ENCODE results near the gene FRG2.
"Not testable (repeated sequence)": the region's sequence is repeated elsewhere in the genome, so short reads cannot be mapped to it uniquely, and the experiment has no call there.

The FRG2 gene

DNA sequence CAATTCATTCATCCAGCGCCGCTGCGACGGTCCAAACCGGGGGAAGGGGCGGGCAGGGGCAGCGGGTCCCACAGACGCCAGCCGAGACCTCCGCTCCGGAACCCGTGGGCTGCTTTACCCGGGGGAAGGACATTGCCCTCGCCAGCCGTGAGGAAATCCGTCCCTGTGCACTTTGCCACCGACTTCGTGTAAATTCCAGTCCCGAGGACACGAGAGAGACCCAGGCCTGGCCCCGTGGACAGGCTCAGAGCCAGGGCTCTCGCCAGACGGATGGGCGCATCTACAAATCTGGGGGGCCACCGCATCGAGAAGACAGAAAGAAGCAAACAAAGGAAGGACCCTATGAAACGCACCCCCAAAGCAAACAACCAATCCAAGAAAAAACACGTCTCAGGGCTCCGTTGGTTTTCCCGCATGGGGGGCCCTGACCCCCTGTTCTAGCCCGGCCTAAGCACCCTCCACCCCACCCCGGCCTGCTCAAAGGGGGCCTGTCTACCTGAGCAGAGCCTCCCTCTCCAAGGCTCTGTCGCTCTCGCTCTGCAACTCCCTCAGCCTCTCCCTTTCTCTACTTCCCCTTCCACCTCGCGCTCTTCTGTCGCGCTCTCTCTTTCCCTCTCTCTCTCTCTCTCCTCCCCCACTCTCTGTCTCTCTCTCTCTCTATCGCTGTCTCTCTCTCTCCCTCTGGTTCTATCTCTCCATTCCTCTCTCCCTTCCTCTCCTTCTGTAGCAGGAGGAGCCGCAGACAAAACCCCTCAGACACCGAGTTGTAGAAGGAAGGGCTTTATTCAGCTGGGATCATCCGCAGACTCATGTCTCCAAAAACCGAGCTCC lies 11.3 kb downstream of the FRG2 start:
- DNase-seq, result no peak

DNA sequence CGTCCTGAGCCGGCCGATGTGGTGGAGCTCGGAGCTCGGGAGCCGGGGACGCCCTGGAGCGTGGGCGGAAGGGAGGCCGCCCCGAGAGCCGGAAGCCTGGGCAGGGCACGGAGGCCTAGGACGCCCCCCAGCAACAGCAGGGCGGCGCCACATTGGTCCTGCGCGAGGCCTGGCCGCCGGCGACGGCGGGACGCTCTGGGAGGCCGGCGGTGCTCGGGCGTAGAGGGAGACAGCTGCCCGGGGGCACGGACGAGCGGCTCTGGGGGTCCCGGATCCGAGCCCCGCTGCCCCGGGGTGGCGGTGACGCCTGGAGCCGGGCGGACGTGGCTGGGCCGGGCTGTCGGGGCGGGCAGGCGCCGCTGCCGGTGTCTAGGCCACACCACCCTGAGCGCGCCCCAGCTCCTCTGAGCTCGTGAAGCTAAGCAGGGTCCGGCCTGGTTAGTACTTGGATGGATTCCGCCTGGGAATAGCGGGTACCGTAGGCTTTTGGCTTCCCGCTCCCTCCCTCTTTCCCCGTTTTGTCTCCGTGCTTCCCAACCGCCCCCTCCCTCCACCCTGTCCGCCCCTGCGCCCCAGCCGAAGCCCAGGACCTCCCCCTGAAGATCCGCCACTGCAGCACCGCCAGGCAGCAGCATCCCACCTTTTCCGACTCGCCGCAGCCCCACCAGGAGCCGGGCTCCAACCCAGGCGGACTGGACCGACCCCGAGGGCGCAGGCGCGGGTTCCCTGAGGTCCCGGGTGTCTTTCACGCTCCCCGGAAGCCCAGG lies 12.1 kb downstream of the FRG2 start:
- no peak for DNase-seq

GRCh38 chr4:189989941-189990340 lies 37.1 kb downstream of the FRG2 start:
- not testable (repeated sequence) for DNase-seq

DNA sequence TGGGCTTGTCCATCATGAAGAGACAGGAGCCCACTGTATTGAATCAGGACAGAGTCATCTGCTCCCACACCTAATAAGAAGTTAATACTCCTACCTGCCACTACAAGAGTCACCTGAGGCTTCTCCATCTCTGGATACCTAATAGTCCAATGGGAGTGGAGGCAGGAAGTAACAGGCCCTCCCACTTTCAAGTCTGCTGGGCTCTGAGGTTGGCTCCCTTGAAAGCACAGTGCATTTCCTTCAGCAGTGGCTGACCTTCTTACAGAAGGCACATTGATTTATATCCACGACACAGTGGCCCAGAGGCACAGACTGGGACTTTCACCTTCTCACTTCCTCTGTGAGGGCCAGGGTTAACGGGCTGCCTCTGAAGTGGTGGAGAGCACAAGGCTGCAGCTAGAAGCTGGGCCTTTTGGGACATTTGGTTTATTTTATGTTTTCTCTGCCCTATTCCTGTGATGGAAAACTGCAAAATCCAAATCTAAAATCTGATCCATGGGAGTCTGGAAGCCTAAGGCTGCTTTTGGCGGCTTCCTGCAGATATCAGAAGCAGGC lies 38.1 kb downstream of the FRG2 start:
- DNase-seq, result no peak

DNA sequence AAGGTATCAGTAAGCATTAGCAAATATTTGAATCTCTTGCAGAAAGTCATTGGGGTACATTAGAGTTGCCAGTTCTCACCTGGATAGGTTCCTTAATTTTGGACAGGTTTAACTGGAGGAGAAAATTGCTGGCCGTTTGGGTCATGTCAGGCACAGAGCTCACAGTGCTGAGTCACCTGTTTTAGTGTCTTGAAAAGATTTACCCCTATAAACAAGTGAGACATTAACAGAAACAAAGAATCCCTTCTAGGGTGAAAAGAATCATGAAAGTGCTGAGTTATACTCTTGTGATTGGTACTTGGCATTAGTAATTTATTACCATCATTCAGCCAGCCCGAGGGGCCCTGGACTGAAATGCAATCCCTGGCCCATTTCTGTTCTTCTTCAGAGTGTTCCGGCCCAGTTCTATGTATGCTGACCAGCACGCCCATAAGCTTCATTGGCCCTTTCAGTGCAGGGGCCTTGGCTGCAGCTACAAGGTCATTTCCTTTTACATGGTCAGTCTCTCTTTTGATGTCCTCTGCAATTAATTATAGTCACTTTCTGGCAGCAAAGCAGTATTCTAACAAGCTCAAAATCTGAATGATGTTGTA lies 41.3 kb downstream of the FRG2 start:
- DNase-seq, result not testable (repeated sequence)

DNA sequence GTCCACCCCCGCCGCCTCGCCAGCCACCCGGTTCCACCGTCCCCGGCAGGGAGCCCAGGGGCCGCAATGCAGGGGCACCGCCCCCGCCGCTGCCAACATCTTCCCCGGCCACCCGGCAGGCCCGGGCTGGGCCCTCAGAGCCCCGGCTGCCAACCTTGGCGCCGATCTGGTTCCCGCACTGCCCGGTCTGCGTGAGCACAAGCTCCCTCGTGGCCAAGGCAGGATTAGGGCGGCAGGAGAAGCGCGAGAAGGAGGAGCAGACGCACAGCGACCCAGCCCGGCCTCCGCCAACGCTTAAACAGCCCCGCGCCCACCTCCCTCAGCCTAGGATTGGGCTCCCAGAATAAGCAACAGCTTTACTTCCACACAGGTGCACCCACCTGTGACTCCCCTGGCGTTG lies 42.4 kb downstream of the FRG2 start:
- DNase-seq, result not testable (repeated sequence)

DNA sequence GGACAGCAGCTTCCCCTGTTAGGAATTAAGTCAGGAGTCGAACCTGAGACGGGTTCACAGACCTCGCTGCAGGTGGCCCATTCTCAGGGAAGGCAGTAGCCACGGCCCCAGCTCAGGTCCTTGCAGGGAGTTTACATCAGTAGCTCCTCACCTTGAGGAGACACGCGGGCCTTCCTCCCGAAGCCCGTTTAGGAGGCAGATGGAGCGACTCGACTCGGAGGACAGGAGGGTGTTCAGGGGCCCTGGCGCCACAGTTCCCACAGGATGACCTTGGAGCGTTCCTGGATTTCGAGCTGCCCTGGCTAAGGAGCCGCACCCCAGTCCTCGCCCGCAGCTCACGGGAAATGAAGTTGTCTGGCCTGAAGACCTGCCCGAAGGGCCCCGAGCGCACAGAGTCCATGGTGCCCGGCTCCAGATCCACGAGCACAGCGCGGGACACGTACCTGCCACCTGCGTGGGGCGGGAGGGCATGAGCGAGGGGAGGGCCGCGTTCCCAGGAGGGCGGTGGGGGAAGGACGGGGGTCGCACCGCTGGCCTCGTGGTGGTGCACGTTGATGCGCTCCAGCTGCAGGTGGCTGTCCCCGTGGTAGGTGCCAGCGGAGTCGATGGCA lies 43.0 kb downstream of the FRG2 start:
- DNase-seq, result not testable (repeated sequence)

DNA sequence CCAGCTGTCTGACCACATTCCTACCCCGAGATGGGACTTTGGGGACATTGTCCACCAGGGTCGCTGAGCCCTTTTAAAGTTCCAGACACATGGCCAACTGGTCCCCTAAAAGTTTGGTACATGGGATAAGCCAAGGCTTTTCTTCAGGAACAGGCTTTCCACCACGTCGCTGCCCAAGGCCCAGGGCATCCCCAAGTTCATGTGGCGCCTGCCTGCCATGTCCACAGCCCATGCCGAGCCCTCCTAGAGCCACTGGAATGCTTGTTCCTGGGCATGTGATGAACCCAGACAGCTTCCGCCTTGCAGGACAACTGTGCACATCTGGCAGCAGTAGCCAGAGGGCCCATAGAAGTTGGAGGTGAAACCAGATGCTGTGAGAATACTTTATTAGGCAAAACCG lies 45.1 kb downstream of the FRG2 start:
- DNase-seq, result no peak

GRCh38 chr4:189980292-189980691 lies 46.8 kb downstream of the FRG2 start:
- DNase-seq, result not testable (repeated sequence)

DNA sequence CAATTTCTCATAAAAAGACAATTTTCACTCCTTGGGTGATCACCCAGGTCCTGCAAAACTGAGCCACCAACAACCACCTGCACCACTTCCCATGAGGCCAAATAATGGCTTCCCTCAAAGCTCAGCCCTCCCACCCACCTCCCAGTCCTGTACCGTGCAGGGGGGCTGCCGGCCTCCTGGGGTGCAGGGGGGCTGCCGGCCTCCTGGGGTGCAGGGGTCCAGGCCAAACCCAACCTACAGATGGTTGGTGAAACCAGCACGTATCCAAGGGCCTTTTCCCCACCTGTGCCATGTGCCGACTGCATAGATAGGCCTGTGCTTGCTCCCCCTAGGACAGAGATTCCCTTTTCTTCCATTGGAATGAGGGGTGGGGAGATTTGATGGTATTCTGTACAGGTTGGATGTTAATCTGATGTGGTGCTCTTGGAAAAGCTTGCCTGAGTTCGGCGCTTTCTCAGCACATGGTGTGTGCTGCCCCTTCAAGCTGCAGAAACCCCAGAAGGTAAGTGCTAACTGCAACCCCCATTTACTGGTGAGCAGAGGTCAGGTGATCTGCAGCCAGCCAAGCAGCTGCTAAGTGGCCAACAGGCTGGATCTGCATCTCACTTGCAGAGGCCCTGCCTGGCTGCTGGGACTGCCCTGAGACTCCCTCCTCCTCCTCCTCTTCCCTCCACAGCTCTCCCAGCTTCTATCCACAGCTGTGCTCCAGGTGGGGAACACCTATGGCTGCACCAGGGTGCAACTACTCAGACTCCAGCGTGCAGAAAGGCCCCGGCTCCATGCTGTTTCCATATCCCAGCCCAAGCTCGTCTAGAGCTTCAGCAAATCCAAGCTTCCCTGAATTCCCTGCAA lies 47.6 kb downstream of the FRG2 start:
- DNase-seq, result no peak

Data from activated naive CD4-positive, alpha-beta T cell treated with anti-CD3 and anti-CD28 coated beads, Interleukin-2, amount 50 U/mL, for 16 hours (primary cell).